HPDE6-E6E7 (cell line): Measurements from ENCODE around the gene THSD4.

Source experiments
- DNase-seq: peaks from one replicate; pipeline ENCODE4 v3.0.0; 2011; ENCODE audit warnings: missing footprints; ENCODE audit errors: extremely low spot score

THSD4 gene

DNA sequence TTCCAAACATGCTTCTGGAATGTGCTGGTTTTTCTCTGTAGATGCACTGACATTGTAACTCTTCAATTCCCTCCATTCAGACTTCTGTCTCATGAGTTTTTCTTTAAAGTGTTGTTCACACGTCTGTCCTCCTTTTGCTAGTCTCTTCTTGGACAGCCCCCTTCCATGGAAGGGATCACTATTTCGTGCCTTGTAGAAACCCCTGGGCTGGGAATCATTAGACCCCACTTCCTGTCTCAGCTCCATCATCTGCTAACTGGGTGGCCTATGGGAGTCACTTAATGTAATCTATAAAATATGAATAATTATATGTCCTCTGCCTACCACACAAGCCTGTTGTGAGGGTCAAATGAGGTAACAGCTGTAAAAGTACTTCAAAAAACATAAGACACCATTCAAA is 110.6 kb downstream of the THSD4 start:
- DNase-seq: no peak

DNA sequence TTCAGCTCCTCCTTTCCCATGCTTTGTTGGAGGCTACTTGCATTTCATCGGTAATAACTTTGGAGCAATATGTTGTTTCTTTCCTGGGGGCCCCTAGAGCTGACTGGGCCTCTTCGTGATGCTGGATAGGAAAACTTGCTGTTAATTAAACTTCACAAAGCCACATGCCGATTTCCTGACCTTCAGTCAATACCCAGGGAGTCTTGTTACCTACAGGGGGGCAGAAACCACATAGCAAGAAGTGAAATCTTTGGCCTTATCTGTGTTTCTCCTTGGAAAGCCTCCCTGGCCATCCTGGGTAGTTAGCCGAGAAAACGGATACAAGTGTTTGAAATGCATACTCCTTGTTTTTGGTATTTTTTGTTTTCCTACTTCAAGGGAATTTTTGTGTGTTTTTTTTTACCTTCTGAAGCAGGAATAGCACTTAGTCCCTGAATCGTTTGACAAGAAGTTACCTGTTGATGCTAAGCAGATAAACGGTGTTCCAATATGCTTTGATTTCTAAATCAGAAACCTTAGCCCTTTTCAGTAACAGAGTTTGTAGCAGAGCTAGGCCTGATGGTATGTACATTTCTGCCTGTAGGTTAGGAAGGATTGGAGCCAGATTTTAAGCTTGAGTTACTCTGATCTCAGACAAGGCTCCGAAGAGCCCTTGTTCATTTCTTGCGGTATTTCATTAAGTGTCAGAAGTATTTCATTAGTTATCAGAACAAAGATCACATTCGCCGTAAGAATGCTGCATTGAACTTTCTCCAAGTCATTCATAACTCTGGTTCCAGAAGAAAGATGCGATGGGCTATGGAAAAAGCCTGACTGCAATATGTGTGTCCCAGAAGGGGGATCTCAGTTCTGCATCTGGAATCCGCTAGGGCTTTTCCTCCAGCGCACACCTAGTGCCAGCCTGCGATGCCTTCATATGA is 111.5 kb downstream of the THSD4 start:
- DNase-seq: no peak

DNA sequence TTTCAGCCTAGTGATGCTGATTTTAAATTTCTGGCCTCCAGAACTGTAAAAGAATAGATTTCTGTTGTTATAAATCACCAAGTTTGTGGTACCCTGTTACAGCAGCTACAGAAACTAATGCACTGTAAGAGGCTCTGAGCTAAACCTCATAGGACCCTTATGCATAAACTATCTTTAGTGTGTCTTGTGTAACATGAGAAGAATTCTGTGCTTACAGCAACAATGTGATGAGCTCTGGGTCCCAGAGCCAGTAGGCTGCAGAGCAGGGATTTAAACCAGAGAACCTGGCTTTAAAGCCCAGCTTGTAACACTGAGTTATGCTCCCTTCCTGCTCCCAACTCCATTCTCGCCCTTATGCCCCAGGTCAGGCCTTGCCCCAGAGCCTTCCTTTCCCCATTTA is 113.1 kb downstream of the THSD4 start:
- no peak for DNase-seq

DNA sequence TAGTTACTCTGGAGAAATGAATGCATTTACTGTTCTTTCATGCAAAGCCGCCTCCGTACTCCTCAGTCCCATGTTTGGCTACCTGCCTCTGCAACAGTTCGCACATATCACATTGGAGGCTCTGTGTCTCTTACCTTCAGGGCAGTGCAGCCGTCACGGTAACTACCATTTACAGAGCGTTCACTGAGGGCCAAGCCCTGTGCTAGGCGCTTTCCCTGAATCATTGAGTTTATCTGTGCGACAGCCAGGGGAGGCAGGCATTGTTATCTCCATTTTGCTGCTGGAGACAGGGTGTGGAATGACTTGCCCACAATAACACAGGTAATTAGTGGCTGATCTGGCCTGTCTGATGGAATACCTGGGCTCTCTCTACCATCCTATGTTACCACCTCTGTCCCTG is 115.0 kb downstream of the THSD4 start:
- no peak for DNase-seq

DNA sequence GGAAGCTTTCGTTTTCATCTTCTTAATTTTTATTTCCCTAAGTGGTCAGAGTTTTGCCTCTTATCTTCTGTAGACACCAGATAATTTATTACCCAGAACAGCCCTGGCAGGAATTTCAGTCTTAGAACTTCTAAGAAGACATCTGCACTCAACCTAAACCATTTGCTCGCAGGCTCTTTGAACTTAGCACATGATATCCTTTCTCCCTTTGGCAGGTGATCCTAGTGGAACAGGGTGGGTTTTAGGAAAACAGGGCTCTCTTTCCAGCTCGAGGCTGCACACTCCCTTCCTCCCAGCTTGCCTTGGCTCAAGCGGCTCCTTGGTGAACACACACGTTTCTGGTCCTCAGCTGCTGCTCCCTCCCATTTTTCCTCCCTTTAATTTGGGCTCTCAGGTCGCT is 116.5 kb downstream of the THSD4 start:
- no peak for DNase-seq

DNA sequence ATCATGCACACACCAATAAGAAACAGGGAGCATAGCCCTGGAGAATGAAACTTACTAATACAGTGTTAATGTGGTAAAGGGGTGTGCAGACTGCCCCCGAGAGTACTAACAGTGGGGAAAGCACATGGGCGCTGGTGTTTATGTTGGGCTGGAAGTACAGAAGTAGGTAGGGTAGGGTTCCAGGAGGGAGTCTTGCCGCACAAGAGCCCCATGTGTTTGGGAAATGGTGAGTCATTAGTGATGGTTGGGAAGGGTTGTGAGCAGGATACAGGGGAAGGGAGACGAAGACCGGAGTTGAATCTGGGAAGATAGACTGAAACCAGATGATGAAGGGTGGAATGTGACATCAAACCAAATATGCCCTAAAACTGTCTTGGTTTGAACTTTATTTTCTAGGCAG is 117.1 kb downstream of the THSD4 start:
- no peak for DNase-seq

DNA sequence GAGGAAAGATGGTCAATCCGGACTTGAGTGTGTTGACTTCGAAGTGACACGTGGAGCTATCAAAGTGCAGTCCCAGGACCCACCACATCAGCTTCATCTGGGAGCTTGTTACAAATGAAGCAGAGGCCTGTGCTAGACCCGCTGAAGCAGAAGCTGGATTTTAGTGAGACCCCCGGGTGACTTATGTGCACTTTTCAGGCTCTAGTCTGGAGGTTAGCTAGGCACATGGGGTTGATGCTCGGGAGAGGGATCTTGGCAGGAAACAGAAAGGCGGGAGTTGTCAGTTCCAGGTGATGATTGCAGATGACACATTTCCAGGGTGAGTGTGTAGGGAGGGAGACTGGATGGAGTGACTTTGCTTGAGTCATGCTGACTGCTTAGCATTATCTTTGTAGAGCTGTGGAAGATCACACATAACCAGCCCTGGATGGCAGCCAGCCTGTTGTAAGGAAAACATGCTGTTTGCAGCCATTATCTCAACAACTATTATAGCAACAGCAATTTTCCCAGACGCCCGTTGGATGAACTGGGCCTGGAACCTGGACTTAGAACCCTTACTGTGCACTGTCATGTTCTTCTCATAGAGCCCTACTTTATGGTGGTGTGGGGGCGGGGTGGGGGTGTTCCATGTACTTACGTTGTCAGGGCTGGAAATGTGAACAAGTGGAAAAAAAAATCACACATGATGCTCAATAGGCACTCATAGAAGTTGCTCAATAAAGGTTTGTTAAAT is 122.4 kb downstream of the THSD4 start:
- peak; percentile 99 for DNase-seq

DNA sequence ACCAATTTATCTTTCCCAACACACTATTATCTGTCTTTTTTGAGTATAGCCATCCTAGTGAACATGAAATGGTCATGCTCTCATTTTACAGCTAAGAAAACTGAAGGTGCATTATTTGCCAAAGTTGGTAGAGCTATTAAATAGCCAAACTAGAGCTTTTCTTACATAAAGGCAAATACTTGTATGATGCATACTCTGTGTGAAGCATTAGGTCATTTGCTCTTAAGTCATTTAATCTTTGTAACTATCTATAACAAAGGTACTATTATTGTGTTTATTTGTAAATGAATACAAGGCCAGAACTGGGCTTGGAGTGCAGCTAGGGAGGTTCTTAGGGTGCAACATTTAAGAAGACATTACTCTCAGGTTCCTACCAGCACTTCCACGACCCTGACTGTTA is 123.7 kb downstream of the THSD4 start:
- DNase-seq: no peak

DNA sequence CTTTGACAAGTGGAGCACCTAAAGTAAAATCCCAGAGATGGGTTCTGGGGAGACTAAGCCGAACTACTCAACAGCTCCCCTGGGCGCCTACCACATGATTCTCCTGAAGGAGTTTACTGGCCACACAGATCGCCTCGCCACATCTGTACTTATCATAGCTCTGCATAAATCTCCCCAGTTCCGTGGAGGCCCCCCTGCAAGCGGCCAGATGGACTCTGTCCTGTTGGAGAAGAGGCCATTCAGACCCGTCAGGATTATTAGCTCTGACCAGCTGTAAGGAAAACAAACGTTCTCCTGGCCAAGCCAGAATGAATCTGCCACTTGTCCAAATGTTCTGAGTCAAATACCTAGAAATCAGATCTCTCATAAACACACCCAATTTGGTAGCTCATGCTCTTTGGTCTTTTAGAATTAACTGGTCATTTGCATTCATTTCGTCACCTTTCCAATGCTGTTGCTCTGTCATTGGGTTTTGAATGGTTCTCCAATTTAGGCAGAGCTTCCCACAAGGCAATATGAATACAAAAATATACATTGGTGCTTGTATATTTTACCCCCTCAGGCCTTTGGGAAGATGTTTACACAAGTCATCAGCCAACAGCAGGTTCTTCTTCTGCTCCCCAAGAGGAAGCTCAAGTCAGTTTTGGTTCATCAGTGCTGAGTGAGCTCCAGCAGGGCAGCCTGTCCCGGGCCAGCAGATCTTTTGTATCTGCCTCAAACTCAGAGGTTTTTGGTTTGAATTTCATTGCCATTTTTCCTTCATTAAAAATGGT is 124.5 kb downstream of the THSD4 start:
- DNase-seq: no peak

DNA sequence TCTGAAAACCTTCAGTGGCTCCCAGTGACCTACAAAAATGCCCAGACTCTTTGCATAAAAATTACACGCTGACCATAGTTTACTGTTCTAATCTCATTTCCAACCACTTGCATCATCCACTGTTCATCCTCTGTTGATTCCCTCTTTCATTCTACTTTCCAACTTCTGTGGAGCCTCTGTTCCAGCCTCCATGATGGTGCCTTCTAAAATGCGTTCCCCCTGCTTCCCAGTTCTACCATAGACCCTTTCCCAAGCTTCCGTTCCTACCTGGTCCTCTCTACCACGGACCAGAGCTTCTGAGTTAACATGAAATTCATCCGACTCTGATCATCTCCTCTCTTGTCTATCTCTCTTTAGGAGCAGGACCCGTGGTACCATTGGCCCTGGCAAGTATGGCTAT is 127.0 kb downstream of the THSD4 start:
- DNase-seq: no peak

DNA sequence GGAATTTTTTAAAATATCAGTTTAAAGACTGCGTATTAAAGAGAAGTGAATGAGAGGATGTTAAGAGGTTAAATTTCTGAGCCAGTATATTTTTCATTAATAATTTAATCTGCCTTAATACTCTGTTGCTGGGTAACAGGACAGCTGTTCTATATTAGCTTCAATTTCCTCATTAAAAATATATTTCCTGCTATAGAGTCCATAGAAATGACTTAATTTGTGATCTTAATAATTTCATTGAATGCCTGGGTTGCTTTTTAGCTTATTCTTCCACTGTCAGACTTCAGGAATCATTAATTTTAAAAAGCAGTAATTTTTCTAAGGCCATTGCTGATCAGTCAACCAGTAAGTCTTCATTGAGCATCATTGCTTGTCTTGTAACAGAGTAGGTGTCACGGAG is 129.0 kb downstream of the THSD4 start:
- no peak for DNase-seq

DNA sequence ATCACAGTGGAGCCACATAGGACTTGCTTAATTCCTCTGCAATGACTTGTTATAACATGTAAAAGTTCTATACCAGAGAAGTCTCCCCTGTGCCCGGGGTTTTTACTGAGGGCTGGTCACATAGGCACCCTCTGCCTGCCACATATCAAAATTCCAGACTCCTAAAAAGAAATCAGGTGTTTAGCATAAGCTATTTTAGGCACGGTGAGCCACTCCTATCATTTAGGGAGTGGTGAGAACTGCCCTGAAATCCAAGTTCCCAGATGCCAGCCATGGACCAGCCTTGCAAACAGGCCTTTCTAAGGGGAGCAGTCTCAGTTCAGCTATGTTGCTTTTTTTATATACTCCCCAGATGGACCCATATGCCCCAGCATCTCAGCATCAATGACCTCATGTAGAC is 130.3 kb downstream of the THSD4 start:
- no peak for DNase-seq

DNA sequence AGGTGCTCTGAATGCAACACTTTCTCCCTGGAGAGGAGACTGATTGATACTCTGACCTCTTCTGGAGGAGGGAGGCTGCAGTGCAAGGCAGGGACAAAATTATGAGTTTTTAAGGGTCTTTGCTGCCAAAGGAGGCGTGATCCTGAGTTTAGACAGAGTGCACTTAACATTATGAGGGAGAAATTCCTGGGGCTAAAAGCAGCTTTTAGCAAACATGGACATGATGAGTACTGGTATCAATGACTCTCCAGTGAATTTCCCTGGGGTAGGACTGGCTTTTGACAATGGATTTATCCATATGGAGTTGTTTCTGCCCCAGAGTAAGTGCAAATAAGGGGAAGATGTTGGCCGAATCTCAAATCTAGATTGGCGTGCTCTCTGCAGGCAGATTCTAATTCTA is 133.1 kb downstream of the THSD4 start:
- DNase-seq: no peak

DNA sequence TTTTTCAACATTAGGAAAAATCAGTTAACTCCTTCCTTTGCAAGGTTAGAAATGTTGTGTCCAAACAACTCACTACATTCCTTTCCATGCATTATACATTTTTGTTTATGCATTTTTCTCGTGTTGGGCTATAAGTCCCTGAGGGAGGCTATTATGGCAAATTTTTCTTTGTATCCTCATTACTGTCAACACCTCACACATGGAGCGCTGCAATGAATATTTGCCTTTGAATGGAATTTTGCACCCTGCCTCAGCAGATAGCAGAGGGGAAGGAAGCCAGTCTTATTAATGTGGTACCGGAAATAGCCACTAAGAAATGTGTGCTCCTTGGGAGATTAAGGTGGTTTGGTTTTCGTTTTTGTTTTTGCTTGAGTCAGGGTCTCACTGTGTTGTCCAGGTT is 134.7 kb downstream of the THSD4 start:
- DNase-seq: no peak

DNA sequence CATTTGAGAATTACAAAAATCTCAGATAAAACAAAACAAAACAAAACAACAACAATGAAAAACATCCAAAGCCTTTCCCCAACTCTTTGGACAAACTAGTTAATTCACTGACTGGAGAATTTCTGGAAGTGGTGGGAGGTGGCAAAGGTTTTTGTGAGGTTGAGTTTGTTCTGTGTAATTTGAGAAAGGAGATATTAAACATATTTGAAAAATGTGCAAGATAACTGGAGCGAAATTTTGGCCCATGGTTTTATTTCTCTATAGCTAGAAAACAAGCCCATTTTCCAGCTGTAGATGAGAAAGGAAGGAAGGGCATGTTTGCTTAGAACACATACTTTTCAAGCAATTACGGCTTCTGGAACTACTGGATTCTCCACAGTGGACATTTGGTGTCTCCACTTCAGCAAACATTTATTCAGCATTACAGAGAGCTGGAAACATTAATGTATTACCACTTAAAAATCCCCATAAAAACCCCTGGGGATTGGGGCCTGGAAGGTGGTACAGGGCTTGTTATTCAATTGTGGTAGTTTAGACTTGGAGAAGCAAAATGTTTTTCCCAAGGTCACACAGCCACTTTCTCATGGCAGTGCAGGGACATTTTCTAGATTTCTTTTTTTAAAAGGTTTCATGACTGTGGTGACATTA is 135.8 kb downstream of the THSD4 start:
- DNase-seq: no peak

DNA sequence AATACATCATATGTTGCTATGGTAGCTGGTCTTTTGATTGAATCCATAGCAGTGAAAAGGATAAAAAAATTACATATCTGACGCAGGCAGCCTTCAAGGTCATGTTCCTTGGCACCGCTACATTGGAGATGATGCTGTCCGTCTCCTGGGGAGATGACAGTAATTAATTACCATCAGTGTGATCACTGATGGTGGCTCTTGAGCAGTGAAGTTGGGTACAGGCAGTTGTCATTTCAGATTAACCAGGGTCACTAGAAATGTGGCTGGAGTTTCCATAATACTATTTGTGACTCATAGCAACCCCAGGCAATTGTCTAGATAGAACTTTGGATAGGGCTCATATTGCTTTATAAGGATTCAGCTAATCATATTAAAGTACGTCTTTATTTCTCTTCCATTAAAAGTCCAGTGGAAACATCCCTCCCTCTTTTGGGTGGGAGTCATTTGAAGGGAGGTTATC is 136.3 kb downstream of the THSD4 start:
- no peak for DNase-seq

DNA sequence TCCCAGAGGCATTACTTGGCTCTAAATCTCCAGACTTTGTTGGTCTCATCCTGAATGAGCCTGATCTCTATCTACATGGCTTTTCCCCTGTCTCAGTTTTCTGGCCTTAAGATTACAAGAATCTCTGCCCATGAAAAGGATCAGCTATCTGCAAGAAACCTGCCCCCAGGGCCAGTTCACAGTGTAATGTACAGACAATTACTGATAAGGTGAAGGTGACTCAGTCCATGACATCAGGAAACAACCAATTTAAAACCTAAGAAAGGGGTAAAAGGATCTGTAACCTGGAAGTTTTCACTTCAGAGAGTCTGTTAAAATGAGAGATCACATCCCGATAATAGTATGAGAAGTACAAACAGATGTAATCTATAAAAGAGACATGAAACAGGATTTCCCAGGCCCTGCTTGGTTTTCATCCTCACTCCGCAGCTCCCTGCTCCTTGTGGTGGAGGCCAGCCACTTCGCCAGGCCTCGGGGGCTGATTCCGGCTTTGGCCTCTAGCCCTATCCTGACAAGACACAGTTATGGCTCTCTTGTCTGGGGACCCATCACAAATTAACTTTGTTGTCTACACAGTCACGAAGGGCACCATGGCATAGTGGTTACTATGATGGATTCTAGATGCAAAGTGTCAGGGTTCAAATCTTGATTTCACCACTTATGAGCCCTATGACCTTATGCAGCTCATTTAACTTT is 136.9 kb downstream of the THSD4 start:
- DNase-seq: no peak

DNA sequence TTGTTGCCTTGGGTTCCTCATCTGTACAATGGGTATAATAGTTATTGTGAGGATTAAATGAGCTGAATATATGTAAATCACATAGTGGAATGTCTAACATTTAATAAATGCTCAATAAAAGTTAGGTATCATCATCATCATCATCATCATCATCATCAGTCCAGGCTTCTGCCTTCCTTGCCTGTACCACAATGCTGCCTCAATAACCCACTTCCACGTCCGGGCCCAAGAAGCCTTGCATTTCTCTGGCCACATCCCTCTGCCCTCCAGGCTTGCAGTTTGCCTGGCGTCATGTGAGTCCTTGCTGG is 137.4 kb downstream of the THSD4 start:
- no peak for DNase-seq

DNA sequence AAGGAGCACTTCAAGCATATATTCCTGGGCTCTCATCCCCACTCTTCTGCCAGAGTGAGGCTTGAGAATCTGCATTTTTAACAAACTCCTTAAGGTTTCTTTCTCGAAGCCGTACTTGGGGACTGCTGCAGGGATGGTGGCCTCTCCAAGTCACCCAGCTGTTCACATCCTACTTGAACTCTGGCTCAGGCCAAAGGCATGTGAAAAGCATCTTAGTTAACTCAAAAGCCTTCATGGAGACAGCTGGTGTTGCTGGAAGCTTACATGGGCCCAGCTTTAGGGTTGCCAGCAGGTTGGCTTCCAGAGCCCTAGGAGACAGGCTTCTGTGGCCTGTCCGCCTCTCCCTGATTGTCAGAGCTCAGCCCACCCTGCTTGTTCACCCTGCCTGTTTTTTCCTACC is 139.2 kb downstream of the THSD4 start:
- DNase-seq: no peak

DNA sequence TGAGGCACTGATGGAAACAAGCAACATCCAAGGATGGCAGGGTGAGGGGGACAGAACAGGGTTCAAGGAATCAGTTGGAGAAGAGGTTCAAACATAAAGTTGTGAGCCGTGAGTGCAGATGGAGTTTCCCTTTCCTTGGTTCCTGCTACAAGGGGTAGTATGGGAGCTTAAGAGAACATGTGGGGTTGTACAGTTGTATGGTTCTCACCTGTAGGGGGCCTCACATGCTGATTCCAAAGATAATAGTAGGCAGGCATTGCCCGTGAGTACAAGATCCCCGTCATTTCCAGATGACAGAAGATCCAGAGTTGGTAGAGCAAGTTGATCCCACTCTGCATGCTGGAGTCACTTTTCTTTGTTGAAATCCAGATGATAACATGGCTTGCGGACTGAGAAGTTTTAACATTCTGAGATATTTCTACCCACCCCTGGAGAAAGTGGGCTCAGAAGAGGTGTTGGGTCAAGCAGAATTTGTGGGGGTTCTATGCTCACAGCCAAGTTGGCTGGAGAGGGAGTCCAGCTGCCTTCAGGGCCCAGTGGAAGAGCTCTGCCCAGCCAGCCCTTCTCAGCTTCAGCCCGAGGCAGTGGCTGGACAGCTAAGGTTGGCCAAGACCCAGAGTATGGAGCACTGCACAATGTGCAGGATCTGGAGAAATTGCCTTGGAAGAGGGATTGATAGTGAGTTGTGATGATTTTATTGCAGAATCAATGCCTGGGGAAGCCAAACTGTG is 141.8 kb downstream of the THSD4 start:
- DNase-seq: no peak

DNA sequence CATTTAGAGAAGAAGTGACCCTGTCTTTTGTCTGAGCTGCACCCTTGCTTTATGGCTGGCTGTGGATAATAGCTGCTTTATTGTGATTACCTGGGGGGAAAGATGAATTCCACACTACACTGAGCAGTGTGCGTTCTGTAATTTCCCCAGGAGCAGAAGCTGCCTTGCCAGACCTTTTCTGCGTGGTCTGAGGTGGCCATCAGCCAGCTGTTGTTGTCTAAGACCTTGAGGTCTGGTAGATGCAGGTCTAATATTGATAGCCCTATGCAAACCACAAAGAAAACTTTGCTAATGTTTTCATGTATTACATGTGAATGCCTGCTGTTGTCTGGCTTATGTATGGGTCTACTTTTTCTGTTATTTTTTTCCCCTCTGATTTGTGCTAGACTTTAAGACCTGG is 144.6 kb downstream of the THSD4 start:
- DNase-seq: no peak
